Heart right ventricle (tissue), 16 donors: ENCODE data around the gene SPIRE2. TPM values are rescaled to one million over a fixed set of nuclear protein-coding genes. Genes with fewer than 3 reads are reported as not detected.

Experiments
- ATAC-seq, 8 donors: fragments of 200-7000 bp; cut with Tn5 transposase; one replicate each; pipeline ENCODE4 v1.9.1; 2020; ENCODE audit warnings: mild to moderate bottlenecking in 8 of 8, moderate library complexity in 8 of 8, moderate number of reproducible peaks in 1 of 8
- DNase-seq, 2 donors: peaks; one replicate each; pipeline ENCODE4 v3.0.0-alpha.2; 2020
- H3K27ac ChIP-seq, 10 donors: fragments of 200-600 bp; sonication (generic) in 2 of 10; one replicate each; pipeline versions ENCODE4 v1.5.0 to v1.8.0; 2020 to 2022; ENCODE audit warnings: mild to moderate bottlenecking in 3 of 10
- H3K27me3 ChIP-seq, 7 donors: fragments of 200-600 bp; one replicate each; pipeline ENCODE4 v1.8.0; 2021 to 2022; ENCODE audit warnings: mild to moderate bottlenecking in 2 of 7
- H3K36me3 ChIP-seq, 9 donors: fragments of 200-600 bp; sonication (generic) in 1 of 9; one replicate each; pipeline versions ENCODE4 v1.5.0 to v1.8.0; 2020 to 2022; ENCODE audit warnings: mild to moderate bottlenecking in 2 of 9
- H3K4me1 ChIP-seq, 9 donors: fragments of 200-600 bp; sonication (generic) in 1 of 9; one replicate each; pipeline versions ENCODE4 v1.5.0 to v1.8.0; 2020 to 2022; ENCODE audit warnings: mild to moderate bottlenecking in 4 of 9
- H3K4me3 ChIP-seq, 10 donors: fragments of 200-600 bp; sonication (generic) in 2 of 10; one replicate each; pipeline versions ENCODE4 v1.5.0 to v1.8.0; 2020 to 2022; ENCODE audit warnings: mild to moderate bottlenecking in 7 of 10, moderate library complexity in 2 of 10
- H3K9me3 ChIP-seq, 11 donors: fragments of 200-600 bp in 10 of 11; sonication (generic) in 2 of 11; one replicate each; pipeline versions ENCODE4 v1.5.0 to v1.8.0; 2013 to 2022; ENCODE audit warnings: mild to moderate bottlenecking in 2 of 11, control low read depth in 1 of 11, moderate library complexity in 1 of 11
- WGBS, 2 donors: extraction: QIAGEN DNeasy Blood & Tissue Kit; methylation state at CpG; one replicate each; pipeline ENCODE4 v1.1.7; 2013; ENCODE audit warnings: inconsistent platforms in 1 of 2; 5-methylcytosine and 5-hydroxymethylcytosine counted together
- intact Hi-C, 10 donors: fragments of 100-400 bp; cut with DNase I; formaldehyde crosslinking; loops; one replicate each; pipeline versions ENCODE4 v1.11.1 to v1.14.2; 2022
- polyA plus RNA-seq, 2 donors: library from polyadenylated mRNA; stranded (reverse); fragments of 200-250 nt; gene quantifications; one replicate each; pipeline ENCODE4 v1.2.3, GENCODE V29; 2013
- total RNA-seq, 10 donors: library from RNA; stranded (reverse); fragmentation: NEBNext Ultra II Directional in 3 of 10; extraction: Animal tissue kit (Norgen Biotek cat#: 25700) in 3 of 10; gene quantifications; one replicate each; pipeline versions ENCODE4 v1.2.1 to v1.2.4, GENCODE V29; 2021 to 2023
- TF ChIP-seq, protein P1 (sequence below), 9 donors: fragments of 200-600 bp; sonication (generic) in 2 of 9; IDR thresholded peaks; one replicate each; pipeline versions ENCODE4 v1.5.0 to v1.8.0; 2021 to 2022; ENCODE audit warnings: antibody characterized with exemption in 9 of 9, mild to moderate bottlenecking in 5 of 9, moderate library complexity in 1 of 9
- donor health status: Arrhythmogenic right ventricular cardiomyopathy.
- donor health status: ischemic (EF 13 %, LVEDD 7.1; RV severe dilation, severe dysfunction).
- donor health status: healthy with polysubstance abuse.
- donor health status: DM: no; HTN: yes; CAD: no.
- donor health status: DM: no; HTN: no; CAD: no.
- donor health status: ischemic (EF 25% LVEDD 6.9; RV normal size, moderate dysfunction).
- donor health status: ischemic (EF 25% LVEDD 5.7; RV mildly dilated, moderate dysfunction).
- donor health status: healthy.
- donor health status: DM: yes; HTN: yes; CAD: no.
- donor health status: Ischemic cardiomyopathy.
- donor health status: ischemic (EF 35%, LVEDD 5.7; RV mildly dilated, moderate dysfunction).
- donor health status: nonischemic (EF 11% LVEDD 7.7; RV severe dilation, severe dysfunction).
- donor health status: DM: yes; HTN: yes; CAD: no.
- donor health status: PGD.
- donor health status: ischemic (EF 29% LVEDD 5.4; RV normal size, mild dysfunction).
- donor health status: nonischemic (EF 23%, LVEDD 6.1; RV moderate dilation, normal function).

SPIRE2 gene
- total and polyA plus RNA-seq, 12 donors = 0.46 to 1.9 (median 1.2) TPM

DNA sequence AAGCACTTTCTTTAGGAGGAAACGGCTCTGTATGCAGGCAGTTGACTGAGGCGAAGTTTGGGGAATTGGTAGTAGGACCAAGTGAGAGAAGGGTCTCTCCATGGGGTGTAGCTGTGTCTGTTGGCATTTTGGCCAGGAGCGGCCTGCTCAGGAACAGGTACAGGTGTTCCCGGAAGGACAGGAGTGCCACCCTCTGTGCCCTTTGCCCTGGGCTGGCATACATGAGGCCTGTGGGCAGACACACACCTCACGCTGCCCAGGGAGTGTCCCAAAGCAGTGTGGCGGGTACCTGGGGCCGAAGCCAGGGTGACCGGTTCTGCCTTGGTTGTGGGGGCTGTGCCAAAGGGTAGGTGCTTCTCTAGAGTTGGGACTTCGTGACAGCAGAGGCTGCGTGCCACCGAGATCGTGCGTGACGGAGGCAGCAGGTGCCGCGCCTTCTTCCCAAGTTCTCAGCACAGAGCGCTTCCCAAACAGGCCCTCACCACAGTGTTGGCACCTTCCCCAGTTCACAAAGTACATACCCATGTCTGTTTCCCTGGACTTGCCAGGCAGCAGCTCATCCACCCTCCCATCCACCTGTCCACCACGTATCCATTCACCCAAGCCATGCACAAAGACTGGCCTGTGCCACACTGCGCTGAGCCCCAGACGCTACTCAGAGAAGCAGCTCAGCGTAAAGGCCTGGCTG, 25.2 kb downstream of the SPIRE2 start:
- DNase-seq = no peak
- TF ChIP-seq, protein P1, sequence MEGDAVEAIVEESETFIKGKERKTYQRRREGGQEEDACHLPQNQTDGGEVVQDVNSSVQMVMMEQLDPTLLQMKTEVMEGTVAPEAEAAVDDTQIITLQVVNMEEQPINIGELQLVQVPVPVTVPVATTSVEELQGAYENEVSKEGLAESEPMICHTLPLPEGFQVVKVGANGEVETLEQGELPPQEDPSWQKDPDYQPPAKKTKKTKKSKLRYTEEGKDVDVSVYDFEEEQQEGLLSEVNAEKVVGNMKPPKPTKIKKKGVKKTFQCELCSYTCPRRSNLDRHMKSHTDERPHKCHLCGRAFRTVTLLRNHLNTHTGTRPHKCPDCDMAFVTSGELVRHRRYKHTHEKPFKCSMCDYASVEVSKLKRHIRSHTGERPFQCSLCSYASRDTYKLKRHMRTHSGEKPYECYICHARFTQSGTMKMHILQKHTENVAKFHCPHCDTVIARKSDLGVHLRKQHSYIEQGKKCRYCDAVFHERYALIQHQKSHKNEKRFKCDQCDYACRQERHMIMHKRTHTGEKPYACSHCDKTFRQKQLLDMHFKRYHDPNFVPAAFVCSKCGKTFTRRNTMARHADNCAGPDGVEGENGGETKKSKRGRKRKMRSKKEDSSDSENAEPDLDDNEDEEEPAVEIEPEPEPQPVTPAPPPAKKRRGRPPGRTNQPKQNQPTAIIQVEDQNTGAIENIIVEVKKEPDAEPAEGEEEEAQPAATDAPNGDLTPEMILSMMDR (IDR thresholded peaks at IDR 0.05) = no peak
- Histone ChIP-seq H3K27me3 (no peaks in the 10 kb centered on the region), H3K4me3 (no peak overlapping the region), H3K36me3 (no peaks in the 10 kb centered on the region), H3K9me3 (no peaks in the 10 kb centered on the region), H3K27ac (no peak overlapping the region), H3K4me1 (no peaks in the 10 kb centered on the region)
- no peak for ATAC-seq
- WGBS, 2 donors = 92 to 94% methylated on average over 21 of the region's 21 CpGs
- intact Hi-C loops = loop anchor here in 3 of 10 donors (2.0 to 10.0 kb wide), 3 partner anchors 99 to 149 kb away; partner anchors contain the start of gene SPATA2L (in 1 of the 3)

DNA sequence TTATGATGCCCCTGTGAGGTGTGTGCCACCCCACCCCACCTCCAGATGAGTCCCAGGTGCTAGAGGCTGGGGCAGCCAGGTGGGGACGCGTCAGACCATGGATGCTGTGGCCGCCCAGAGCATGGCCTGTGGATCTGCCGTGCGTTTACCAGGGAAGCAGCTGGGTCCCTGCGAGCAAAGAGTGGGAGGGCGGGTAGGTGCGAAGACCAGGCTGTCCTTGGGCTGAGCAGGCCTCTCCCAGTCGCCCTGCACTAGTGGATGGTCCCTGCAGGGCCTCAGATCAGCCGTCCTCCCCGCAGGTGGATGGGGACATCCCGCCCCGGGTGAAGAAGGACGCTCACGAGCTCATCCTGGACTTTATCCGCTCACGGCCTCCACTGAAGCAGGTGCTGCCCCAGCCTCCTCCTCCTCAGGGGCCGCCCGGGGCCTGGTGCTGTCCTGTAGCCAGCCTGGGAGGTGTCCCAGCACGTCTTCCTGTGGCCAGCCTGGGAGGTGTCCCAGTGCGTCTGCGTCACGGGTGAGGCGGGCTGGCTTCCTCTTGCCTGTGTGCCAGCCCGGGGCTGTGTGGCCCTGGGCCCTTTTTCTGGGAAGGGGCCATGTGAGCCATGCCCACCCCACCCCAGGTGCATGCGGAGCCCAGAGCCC, 27.1 kb downstream of the SPIRE2 start:
- no peak overlapping the region for H3K27ac ChIP-seq
- TF ChIP-seq, protein P1 (IDR thresholded peaks at IDR 0.05) = no peak
- H3K36me3 ChIP-seq = no peaks in the 10 kb centered on the region
- H3K27me3 ChIP-seq = no peaks in the 10 kb centered on the region
- intact Hi-C loops = loop anchor here in 2 of 10 donors (10.0 kb wide), 2 partner anchors 101 to 151 kb away; partner anchors contain the start of gene SPATA2L (in 1 of the 2)
- H3K4me3 ChIP-seq = no peak overlapping the region
- DNase-seq = no peak
- WGBS, 2 donors = 86 to 87% methylated on average over 25 to 26 of the region's 26 CpGs
- peak in 3 of 8 donors; percentile 29 to 39 (median 31) for ATAC-seq
- H3K9me3 ChIP-seq = no peaks in the 10 kb centered on the region
- no peaks in the 10 kb centered on the region for H3K4me1 ChIP-seq

DNA sequence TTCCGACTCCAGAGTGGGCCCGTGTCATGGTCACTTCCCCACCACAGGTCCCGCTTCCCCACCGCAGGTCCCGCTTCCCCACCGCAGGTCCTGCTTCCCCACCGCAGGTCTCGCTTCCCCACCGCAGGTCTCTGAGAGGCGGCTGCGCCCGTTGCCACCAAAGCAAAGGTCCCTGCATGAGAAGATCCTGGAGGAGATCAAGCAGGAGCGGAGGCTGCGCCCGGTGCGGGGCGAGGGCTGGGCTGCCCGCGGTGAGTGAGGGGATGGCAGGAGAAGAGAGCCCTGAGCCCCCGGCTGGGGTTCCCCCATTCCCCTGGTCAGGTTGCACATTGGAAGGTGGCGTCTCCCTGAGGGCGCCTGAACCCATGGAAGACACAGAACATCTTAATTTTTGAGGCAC, 27.7 kb downstream of the SPIRE2 start:
- ATAC-seq = no peak
- Histone ChIP-seq H3K9me3 (no peaks in the 10 kb centered on the region), H3K4me1 (peaks cover 0 to 3% (median 0%) of the 10 kb centered on the region in 9 donors), H3K4me3 (no peak overlapping the region), H3K27me3 (no peaks in the 10 kb centered on the region), H3K27ac (no peak overlapping the region), H3K36me3 (no peaks in the 10 kb centered on the region)
- TF ChIP-seq, protein P1 (IDR thresholded peaks at IDR 0.05) = no peak
- DNase-seq = no peak
- 90 to 92% methylated on average over 22 of the region's 22 CpGs for WGBS, 2 donors
- intact Hi-C loops = loop anchor here in 2 of 10 donors (10.0 kb wide), 2 partner anchors 101 to 151 kb away; partner anchors contain the start of gene SPATA2L (in 1 of the 2)

DNA sequence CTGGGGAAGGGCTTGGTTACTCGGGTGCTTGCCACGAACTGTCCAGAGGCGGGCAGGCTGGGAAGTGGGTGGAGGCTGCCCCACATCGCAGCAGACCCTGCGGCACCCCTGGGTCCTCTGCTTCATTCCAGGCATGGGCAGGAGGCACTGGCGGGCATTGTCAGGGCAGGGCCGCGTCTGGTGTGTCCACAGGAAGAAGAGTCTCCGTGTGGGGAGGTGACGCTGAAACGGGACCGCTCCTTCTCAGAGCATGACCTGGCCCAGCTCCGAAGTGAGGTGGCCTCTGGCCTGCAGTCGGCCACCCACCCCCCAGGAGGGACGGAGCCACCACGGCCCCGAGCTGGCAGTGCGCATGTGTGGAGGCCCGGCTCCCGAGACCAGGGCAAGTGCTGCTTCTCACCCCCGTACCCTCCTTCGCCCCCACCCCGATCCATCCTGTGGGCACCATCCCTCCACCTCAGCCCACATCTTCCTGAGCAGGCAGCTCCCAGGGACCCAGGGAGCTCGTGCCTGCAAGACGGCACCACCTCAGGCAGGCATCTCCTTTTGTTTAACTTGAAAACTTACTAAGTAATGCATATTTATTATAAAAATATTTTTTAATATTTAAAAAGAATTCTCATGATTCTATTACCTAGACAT, 30.8 kb downstream of the SPIRE2 start:
- no peaks in the 10 kb centered on the region for H3K9me3 ChIP-seq
- peaks cover 0 to 19% (median 11%) of the 10 kb centered on the region in 9 donors for H3K4me1 ChIP-seq
- 88% methylated on average over 25 of the region's 25 CpGs for WGBS, 2 donors
- no peak overlapping the region for H3K27ac ChIP-seq
- DNase-seq (no peak), ATAC-seq (no peak)
- intact Hi-C loops = loop anchor here in 2 of 10 donors (10.0 kb wide), 2 partner anchors 104 to 154 kb away; partner anchors contain the start of gene SPATA2L (in 1 of the 2)
- TF ChIP-seq, protein P1 (IDR thresholded peaks at IDR 0.05) = no peak
- H3K36me3 ChIP-seq = no peaks in the 10 kb centered on the region
- no peaks in the 10 kb centered on the region for H3K27me3 ChIP-seq
- no peak overlapping the region for H3K4me3 ChIP-seq
